Measurements from ENCODE around the gene UPK2.
A peak's percentile ranks its signal among the peaks of the same experiment; 100 is the strongest.

The UPK2 gene

GRCh38 chr11:118921929-118922744 lies 34.0 kb upstream of the UPK2 start:
- peaks cover 75% of the 10 kb centered on the region for H3K4me1 ChIP-seq (ENCODE audit: control insufficient read depth, insufficient read depth, low read length)
- H3K4me3 ChIP-seq (ENCODE audit: low read length), result peak overlapping the region; percentile 74
- H3K27me3 ChIP-seq (ENCODE audit: control insufficient read depth, insufficient read depth, low read length), result no peaks in the 10 kb centered on the region
- H3K36me3 ChIP-seq (ENCODE audit: control insufficient read depth, insufficient read depth, low read length), result no peaks in the 10 kb centered on the region
- peak overlapping the region; percentile 91 for H3K9ac ChIP-seq (ENCODE audit: low read length)
- no peaks in the 10 kb centered on the region for H3K9me3 ChIP-seq (ENCODE audit: control insufficient read depth, low read length)

GRCh38 chr11:118922745-118923627 lies 33.1 kb upstream of the UPK2 start:
- no peaks in the 10 kb centered on the region for H3K27me3 ChIP-seq (ENCODE audit: control insufficient read depth, insufficient read depth, low read length)
- no peaks in the 10 kb centered on the region for H3K9me3 ChIP-seq (ENCODE audit: control insufficient read depth, low read length)
- H3K4me3 ChIP-seq (ENCODE audit: low read length), result peak overlapping the region; percentile 74
- no peaks in the 10 kb centered on the region for H3K36me3 ChIP-seq (ENCODE audit: control insufficient read depth, insufficient read depth, low read length)
- peaks cover 75% of the 10 kb centered on the region for H3K4me1 ChIP-seq (ENCODE audit: control insufficient read depth, insufficient read depth, low read length)
- peak overlapping the region; percentile 91 for H3K9ac ChIP-seq (ENCODE audit: low read length)

- Histone ChIP-seq H3K36me3 (ENCODE audit: control insufficient read depth, insufficient read depth, low read length) (no peaks in the 10 kb centered on the region), H3K4me1 (ENCODE audit: control insufficient read depth, insufficient read depth, low read length) (peaks cover 66% of the 10 kb centered on the region), H3K9ac (ENCODE audit: low read length) (peak overlapping the region; percentile 91)
These were observed 32.1 kb upstream of the UPK2 start for GRCh38 chr11:118923721-118924587.

GRCh38 chr11:118924591-118925585 lies 31.2 kb upstream of the UPK2 start:
- Histone ChIP-seq H3K9ac (ENCODE audit: low read length) (peak overlapping the region; percentile 91), H3K36me3 (ENCODE audit: control insufficient read depth, insufficient read depth, low read length) (no peaks in the 10 kb centered on the region), H3K4me3 (ENCODE audit: low read length) (peak overlapping the region; percentile 74), H3K9me3 (ENCODE audit: control insufficient read depth, low read length) (no peaks in the 10 kb centered on the region), H3K27me3 (ENCODE audit: control insufficient read depth, insufficient read depth, low read length) (no peaks in the 10 kb centered on the region), H3K4me1 (ENCODE audit: control insufficient read depth, insufficient read depth, low read length) (peaks cover 58% of the 10 kb centered on the region)

More at GRCh38 chr11:118923721-118924587, 32.1 kb upstream of the UPK2 start:
- H3K9me3 ChIP-seq (ENCODE audit: control insufficient read depth, low read length), result no peaks in the 10 kb centered on the region
- peak overlapping the region; percentile 74 for H3K4me3 ChIP-seq (ENCODE audit: low read length)
- H3K27me3 ChIP-seq (ENCODE audit: control insufficient read depth, insufficient read depth, low read length), result no peaks in the 10 kb centered on the region

- Histone ChIP-seq H3K9ac (ENCODE audit: low read length) (peak overlapping the region; percentile 93), H3K9me3 (ENCODE audit: control insufficient read depth, low read length) (no peaks in the 10 kb centered on the region)
These were observed 28.5 kb upstream of the UPK2 start for GRCh38 chr11:118927554-118928100.

DNA sequence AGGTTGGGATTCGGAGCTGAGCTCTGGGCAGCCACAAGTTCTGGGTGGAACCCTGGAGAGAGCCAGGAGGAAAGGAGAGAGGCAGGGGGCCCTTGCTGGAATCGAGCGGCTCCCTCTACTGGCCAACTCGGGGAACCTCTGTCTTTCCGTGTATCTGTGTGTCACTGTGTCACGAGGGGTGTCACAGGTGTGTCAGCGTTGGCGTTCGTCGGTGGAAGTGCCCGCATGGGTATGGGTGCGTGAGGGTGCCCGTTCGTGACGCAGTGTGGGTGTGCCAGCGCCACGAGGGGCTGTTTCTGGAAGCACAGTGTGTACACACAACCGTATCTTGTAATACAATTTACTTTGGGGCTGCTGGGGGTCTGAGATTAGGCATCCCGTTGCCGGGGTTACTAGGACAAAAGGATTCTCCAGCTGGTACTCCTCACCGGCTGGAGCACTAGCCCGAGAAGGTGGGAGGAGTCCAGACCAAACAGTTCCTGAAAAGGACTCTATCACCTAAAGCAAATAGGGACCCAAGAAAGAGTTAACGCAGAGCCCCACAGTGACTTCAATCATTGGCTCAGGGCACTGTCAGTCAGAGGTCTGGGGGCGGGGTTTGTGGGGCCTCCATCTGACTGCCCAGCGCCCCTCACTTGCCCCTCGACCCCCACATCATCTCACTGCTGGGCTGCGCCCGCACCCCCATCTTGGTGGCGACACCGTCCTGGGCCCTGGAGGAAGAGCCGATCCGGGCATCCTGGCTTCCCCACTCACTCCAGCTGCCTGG lies 27.8 kb upstream of the UPK2 start:
- Histone ChIP-seq H3K9ac (ENCODE audit: low read length) (peak overlapping the region; percentile 93), H3K4me1 (ENCODE audit: control insufficient read depth, insufficient read depth, low read length) (peaks cover 44% of the 10 kb centered on the region), H3K9me3 (ENCODE audit: control insufficient read depth, low read length) (no peaks in the 10 kb centered on the region), H3K27me3 (ENCODE audit: control insufficient read depth, insufficient read depth, low read length) (no peaks in the 10 kb centered on the region), H3K36me3 (ENCODE audit: control insufficient read depth, insufficient read depth, low read length) (no peaks in the 10 kb centered on the region), H3K4me3 (ENCODE audit: low read length) (peak overlapping the region; percentile 77)

More at GRCh38 chr11:118927554-118928100, 28.5 kb upstream of the UPK2 start:
- H3K36me3 ChIP-seq (ENCODE audit: control insufficient read depth, insufficient read depth, low read length), result no peaks in the 10 kb centered on the region
- no peaks in the 10 kb centered on the region for H3K27me3 ChIP-seq (ENCODE audit: control insufficient read depth, insufficient read depth, low read length)
- peak overlapping the region; percentile 77 for H3K4me3 ChIP-seq (ENCODE audit: low read length)
- peaks cover 44% of the 10 kb centered on the region for H3K4me1 ChIP-seq (ENCODE audit: control insufficient read depth, insufficient read depth, low read length)

DNA sequence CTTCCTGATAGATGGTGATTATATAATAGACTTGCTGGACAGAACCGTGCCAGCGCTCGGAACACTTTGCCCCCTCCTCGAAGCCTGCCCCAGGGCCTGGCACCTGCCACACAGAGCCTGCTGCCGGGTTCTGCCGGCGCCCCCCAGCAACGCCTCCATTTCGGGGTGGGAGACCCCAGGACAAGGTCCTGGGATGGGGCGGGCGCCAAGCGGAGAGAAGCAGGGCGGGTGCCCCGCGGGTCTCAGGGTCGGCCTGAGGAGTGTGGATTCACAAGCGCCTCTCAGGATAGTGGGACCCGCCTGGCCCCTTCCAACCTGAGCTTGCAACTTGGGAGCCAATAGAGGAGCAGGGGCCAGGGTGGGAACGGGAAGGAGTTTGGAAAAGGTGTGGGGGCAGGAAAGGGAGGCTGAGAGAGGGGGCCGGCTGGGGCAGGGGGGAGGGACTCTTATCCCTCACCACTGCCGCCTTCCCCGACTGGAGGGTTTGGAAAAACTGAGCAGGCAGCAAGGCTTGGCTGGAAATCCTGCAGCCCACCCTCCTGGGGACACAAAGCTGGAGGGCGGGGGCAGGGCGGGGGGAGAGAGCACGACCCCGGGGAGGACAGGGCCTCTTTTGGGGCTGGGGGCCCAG lies 27.1 kb upstream of the UPK2 start:
- no peaks in the 10 kb centered on the region for H3K27me3 ChIP-seq (ENCODE audit: control insufficient read depth, insufficient read depth, low read length)
- peak overlapping the region; percentile 93 for H3K9ac ChIP-seq (ENCODE audit: low read length)
- H3K36me3 ChIP-seq (ENCODE audit: control insufficient read depth, insufficient read depth, low read length), result no peaks in the 10 kb centered on the region
- no peaks in the 10 kb centered on the region for H3K9me3 ChIP-seq (ENCODE audit: control insufficient read depth, low read length)
- peak overlapping the region; percentile 77 for H3K4me3 ChIP-seq (ENCODE audit: low read length)
- H3K4me1 ChIP-seq (ENCODE audit: control insufficient read depth, insufficient read depth, low read length), result peaks cover 44% of the 10 kb centered on the region

GRCh38 chr11:118929501-118930093 lies 26.5 kb upstream of the UPK2 start:
- no peaks in the 10 kb centered on the region for H3K36me3 ChIP-seq (ENCODE audit: control insufficient read depth, insufficient read depth, low read length)
- no peaks in the 10 kb centered on the region for H3K27me3 ChIP-seq (ENCODE audit: control insufficient read depth, insufficient read depth, low read length)
- H3K4me3 ChIP-seq (ENCODE audit: low read length), result peak overlapping the region; percentile 57
- peak overlapping the region; percentile 93 for H3K9ac ChIP-seq (ENCODE audit: low read length)
- no peaks in the 10 kb centered on the region for H3K9me3 ChIP-seq (ENCODE audit: control insufficient read depth, low read length)
- peaks cover 44% of the 10 kb centered on the region for H3K4me1 ChIP-seq (ENCODE audit: control insufficient read depth, insufficient read depth, low read length)

DNA sequence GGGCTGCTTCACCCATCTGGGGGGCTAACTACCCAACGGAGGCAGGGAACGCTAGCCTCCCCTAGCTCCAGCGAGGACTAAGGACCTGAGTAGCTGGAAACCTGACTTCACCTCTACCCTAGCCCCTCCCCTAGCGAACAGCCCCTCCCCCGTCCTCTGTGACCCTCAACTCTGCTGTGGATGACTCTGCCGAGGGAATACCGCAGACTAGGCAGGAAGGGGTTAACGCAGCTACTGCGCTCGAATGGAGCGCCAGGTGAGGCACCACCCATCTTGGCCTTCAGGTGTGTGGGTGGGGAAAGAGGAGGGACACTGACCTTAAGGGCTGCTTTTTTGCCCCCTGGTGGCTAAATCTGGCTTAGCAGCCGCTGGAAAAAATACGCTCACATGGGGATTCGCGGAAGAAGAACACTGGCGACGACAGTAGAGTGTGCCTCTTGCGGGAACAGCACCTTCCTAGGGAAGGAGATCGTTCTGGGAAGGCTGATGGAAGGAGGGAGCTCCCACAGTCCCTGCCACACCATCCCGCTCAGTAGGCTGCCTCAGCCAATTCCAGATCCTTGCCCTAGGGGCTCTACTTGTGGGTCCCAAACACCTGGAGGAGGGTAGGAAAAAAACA lies 25.9 kb upstream of the UPK2 start:
- no peaks in the 10 kb centered on the region for H3K9me3 ChIP-seq (ENCODE audit: control insufficient read depth, low read length)
- peaks cover 44% of the 10 kb centered on the region for H3K4me1 ChIP-seq (ENCODE audit: control insufficient read depth, insufficient read depth, low read length)
- H3K36me3 ChIP-seq (ENCODE audit: control insufficient read depth, insufficient read depth, low read length), result no peaks in the 10 kb centered on the region
- peak overlapping the region; percentile 93 for H3K9ac ChIP-seq (ENCODE audit: low read length)
- no peaks in the 10 kb centered on the region for H3K27me3 ChIP-seq (ENCODE audit: control insufficient read depth, insufficient read depth, low read length)
- H3K4me3 ChIP-seq (ENCODE audit: low read length), result peak overlapping the region; percentile 57

Measured in mucosa of stomach (tissue), 1 donor.